Vagina (tissue), 2 donors: ENCODE data around the gene SIGLEC1. TPM values are rescaled to one million over a fixed set of nuclear protein-coding genes. Genes with fewer than 3 reads are reported as not detected.
A peak's percentile ranks its signal among the peaks of the same experiment; 100 is the strongest.

Source experiments
- DNase-seq, 2 donors: peaks; one replicate each; pipeline ENCODE4 v3.0.0-alpha.2; 2017; ENCODE audit errors: extremely low spot score in 2 of 2
- H3K27ac ChIP-seq: fragments of 200-600 bp; sonication (generic); one replicate; pipeline ENCODE4 v1.5.1; 2019
- H3K27me3 ChIP-seq: fragments of 200-600 bp; sonication (generic); one replicate; pipeline ENCODE4 v1.5.1; 2019
- H3K36me3 ChIP-seq, 2 donors: fragments of 200-600 bp; sonication (generic); one replicate each; pipeline ENCODE4 v1.5.1; 2017 to 2019
- H3K4me1 ChIP-seq: fragments of 200-600 bp; sonication (generic); one replicate; pipeline ENCODE4 v1.5.1; 2019
- H3K4me3 ChIP-seq, 2 donors: fragments of 200-600 bp; sonication (generic); 1 replicate in 1 of 2; 2 replicates in 1 of 2; pipeline ENCODE4 v1.5.1; 2016 to 2019
- H3K9me3 ChIP-seq: fragments of 200-600 bp; sonication (generic); one replicate; pipeline ENCODE4 v1.5.1; 2019
- CTCF ChIP-seq, 3 experiments: fragments of 450-650 bp in 2 of 3; fragments of 200-600 bp in 1 of 3; sonication (generic) in 1 of 3; IDR thresholded peaks; one replicate each; pipeline ENCODE4 v1.5.1; 2017 to 2019; ENCODE audit warnings: antibody characterized with exemption in 3 of 3, mild to moderate bottlenecking in 2 of 3, moderate library complexity in 2 of 3
- POLR2A ChIP-seq, 2 donors: fragments of 450-650 bp; IDR thresholded peaks; one replicate each; pipeline ENCODE4 v1.6.1; 2017; ENCODE audit warnings: antibody characterized with exemption in 2 of 2, mild to moderate bottlenecking in 2 of 2, moderate library complexity in 2 of 2
- POLR2AphosphoS5 ChIP-seq, 2 donors: sonication (generic); formaldehyde crosslinking; IDR thresholded peaks; one replicate each; pipeline ENCODE4 v1.9.0; 2017; ENCODE audit warnings: antibody characterized with exemption in 2 of 2, mild to moderate bottlenecking in 2 of 2, low read depth in 1 of 2; ENCODE audit not compliant: insufficient read depth in 1 of 2
- intact Hi-C: fragments of 100-400 bp; cut with DNase I; formaldehyde crosslinking; loops from one replicate; pipeline ENCODE4 v1.15.1; 2023
- total RNA-seq: library from RNA; depleted of rRNA; stranded (reverse); fragments of >200 nt; gene quantifications from one replicate; pipeline ENCODE4 v1.2.3, GENCODE V29; 2016

The SIGLEC1 gene
- total RNA-seq, 1 donor from 2014 or later = 8.8 TPM

GRCh38 chr20:3745686-3746173, 33.3 kb upstream of the SIGLEC1 start:
- H3K27me3 ChIP-seq = no peaks in the 10 kb centered on the region
- intact Hi-C loops = no loop called here
- no peak for DNase-seq
- no peak overlapping the region for H3K27ac ChIP-seq
- H3K36me3 ChIP-seq = peaks cover 0 to 8% of the 10 kb centered on the region in 2 donors
- TF ChIP-seq POLR2AphosphoS5 (IDR thresholded peaks at IDR 0.05; ENCODE audit: insufficient read depth in 1 of 2, low read depth in 1 of 2) (no peak), CTCF (IDR thresholded peaks at IDR 0.05) (no peak), POLR2A (IDR thresholded peaks at IDR 0.05) (no peak)
- no peak overlapping the region for H3K4me3 ChIP-seq
- H3K4me1 ChIP-seq = peaks cover 8% of the 10 kb centered on the region
- no peaks in the 10 kb centered on the region for H3K9me3 ChIP-seq

- Histone ChIP-seq H3K27me3 (no peaks in the 10 kb centered on the region), H3K36me3 (peaks cover 0 to 1% of the 10 kb centered on the region in 2 donors), H3K4me3 (peak overlapping the region in 1 of 2 donors; percentile 16), H3K4me1 (peaks cover 10% of the 10 kb centered on the region), H3K9me3 (no peaks in the 10 kb centered on the region), H3K27ac (no peak overlapping the region)
- TF ChIP-seq POLR2A (IDR thresholded peaks at IDR 0.05) (no peak), CTCF (IDR thresholded peaks at IDR 0.05) (no peak), POLR2AphosphoS5 (IDR thresholded peaks at IDR 0.05; ENCODE audit: insufficient read depth in 1 of 2, low read depth in 1 of 2) (no peak)
- no peak for DNase-seq
- intact Hi-C loops = no loop called here
Measured at GRCh38 chr20:3744806-3745685, 32.6 kb upstream of the SIGLEC1 start.

GRCh38 chr20:3744037-3744436, 31.6 kb upstream of the SIGLEC1 start:
- intact Hi-C loops = no loop called here
- Histone ChIP-seq H3K4me3 (no peak overlapping the region), H3K9me3 (no peaks in the 10 kb centered on the region), H3K27ac (no peak overlapping the region), H3K36me3 (no peaks in the 10 kb centered on the region), H3K4me1 (peaks cover 17% of the 10 kb centered on the region), H3K27me3 (no peaks in the 10 kb centered on the region)
- TF ChIP-seq CTCF (IDR thresholded peaks at IDR 0.05) (no peak), POLR2AphosphoS5 (IDR thresholded peaks at IDR 0.05; ENCODE audit: insufficient read depth in 1 of 2, low read depth in 1 of 2) (no peak), POLR2A (IDR thresholded peaks at IDR 0.05) (no peak)
- DNase-seq = no peak

- Histone ChIP-seq H3K27ac (no peak overlapping the region), H3K36me3 (no peaks in the 10 kb centered on the region), H3K4me3 (no peak overlapping the region), H3K4me1 (peaks cover 17% of the 10 kb centered on the region), H3K27me3 (no peaks in the 10 kb centered on the region), H3K9me3 (no peaks in the 10 kb centered on the region)
- DNase-seq = no peak
- intact Hi-C loops = no loop called here
- no peak for TF ChIP-seq CTCF (IDR thresholded peaks at IDR 0.05)
Measured at GRCh38 chr20:3743251-3743650, 30.9 kb upstream of the SIGLEC1 start.

- H3K36me3 ChIP-seq = no peaks in the 10 kb centered on the region
- H3K27me3 ChIP-seq = no peaks in the 10 kb centered on the region
- no peak overlapping the region for H3K27ac ChIP-seq
- intact Hi-C loops = no loop called here
- H3K9me3 ChIP-seq = no peaks in the 10 kb centered on the region
- H3K4me1 ChIP-seq = peaks cover 17% of the 10 kb centered on the region
- TF ChIP-seq POLR2A (IDR thresholded peaks at IDR 0.05) = no peak
- TF ChIP-seq CTCF (IDR thresholded peaks at IDR 0.05) = no peak
- TF ChIP-seq POLR2AphosphoS5 (IDR thresholded peaks at IDR 0.05; ENCODE audit: insufficient read depth in 1 of 2, low read depth in 1 of 2) = no peak
- H3K4me3 ChIP-seq = no peak overlapping the region
- DNase-seq = no peak
Measured at GRCh38 chr20:3741836-3742458, 29.5 kb upstream of the SIGLEC1 start.
